G401 (cell line): ENCODE results near the gene ACTRT3. TPM values are rescaled to one million over a fixed set of nuclear protein-coding genes. Genes with fewer than 3 reads are reported as not detected.
"Not testable (repeated sequence)": the region's sequence is repeated elsewhere in the genome, so short reads cannot be mapped to it uniquely, and the experiment has no call there.

ENCODE experiments used
- DNase-seq: peaks from one replicate; pipeline ENCODE4 v3.0.0-alpha.2; 2015; ENCODE audit warnings: low spot score
- in situ Hi-C: cut with HindIII; loops from 2 replicates; pipeline ENCODE4 v1.10.0; 2016; ENCODE audit warnings: low sequenced_read_pairs, mixed read lengths
- total RNA-seq: library from RNA; depleted of rRNA; stranded (reverse); fragments of >200 nt; shearing (Covaris generic); gene quantifications from 2 replicates; pipeline ENCODE4 v1.2.3, GENCODE V29; 2014

The ACTRT3 gene
- total RNA-seq, 1 experiment from 2014 or later: 2.7 TPM

- in situ Hi-C loops: no loop called here
These were observed 4.8 kb upstream of the ACTRT3 start for GRCh38 chr3:169774186-169774585.

DNA sequence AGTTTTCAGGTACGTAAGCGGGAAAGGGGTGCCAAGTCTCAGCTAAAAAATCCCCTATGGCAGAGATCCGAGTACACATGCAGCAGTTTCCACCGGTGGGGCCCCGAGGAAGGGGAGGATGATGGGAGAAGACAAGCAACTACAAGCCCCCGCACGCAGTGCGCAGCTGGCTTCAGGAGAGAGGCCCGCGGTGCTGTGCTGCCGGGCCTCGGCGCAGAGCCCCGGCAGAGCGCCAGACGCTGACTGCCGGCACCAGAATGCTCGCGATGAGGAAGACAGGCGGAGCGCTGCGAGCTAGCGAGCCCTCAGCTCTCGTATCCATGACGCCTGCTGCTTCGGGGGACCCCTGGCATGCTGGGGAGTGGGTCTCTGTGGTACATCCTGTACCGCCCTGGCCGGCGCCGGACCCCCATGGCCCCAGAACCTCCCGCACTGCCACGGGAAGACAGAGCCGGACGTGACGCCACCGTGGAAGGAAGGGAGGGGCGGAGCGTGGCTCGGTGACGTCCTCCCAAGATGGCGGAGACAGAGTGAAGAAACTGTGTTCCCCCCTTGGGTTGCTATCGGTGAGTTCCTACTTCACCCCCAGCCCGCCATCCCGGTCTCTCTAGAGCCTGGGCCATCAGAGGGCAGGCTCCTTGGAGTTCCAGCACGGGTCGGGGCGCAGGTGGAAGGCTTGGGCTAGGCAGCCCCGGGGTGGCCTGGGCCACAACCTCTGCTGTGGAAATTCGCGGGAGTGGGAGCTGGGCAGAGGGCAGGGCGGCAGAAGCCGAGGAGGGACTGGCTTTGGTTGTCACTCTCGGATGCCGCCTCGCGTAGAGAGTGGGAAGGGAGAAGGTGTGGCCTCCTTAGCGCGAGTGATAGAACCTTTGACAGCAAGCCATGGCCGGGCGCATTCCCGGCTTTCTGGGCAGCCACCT, 3.8 kb upstream of the ACTRT3 start, which contains the start of gene MYNN:
TSS of gene MYNN (plus strand) at position 500 of the 920 bp plus-strand sequence. CDS start 900 bp downstream, outside the sequence.
- in situ Hi-C loops: no loop called here
- DNase-seq: peak; percentile 93

More at GRCh38 chr3:169774186-169774585, 4.8 kb upstream of the ACTRT3 start:
- DNase-seq: no peak

- DNase-seq: peak; percentile 92
- in situ Hi-C loops: no loop called here
These were observed 3.0 kb upstream of the ACTRT3 start for GRCh38 chr3:169772305-169772896.

DNA sequence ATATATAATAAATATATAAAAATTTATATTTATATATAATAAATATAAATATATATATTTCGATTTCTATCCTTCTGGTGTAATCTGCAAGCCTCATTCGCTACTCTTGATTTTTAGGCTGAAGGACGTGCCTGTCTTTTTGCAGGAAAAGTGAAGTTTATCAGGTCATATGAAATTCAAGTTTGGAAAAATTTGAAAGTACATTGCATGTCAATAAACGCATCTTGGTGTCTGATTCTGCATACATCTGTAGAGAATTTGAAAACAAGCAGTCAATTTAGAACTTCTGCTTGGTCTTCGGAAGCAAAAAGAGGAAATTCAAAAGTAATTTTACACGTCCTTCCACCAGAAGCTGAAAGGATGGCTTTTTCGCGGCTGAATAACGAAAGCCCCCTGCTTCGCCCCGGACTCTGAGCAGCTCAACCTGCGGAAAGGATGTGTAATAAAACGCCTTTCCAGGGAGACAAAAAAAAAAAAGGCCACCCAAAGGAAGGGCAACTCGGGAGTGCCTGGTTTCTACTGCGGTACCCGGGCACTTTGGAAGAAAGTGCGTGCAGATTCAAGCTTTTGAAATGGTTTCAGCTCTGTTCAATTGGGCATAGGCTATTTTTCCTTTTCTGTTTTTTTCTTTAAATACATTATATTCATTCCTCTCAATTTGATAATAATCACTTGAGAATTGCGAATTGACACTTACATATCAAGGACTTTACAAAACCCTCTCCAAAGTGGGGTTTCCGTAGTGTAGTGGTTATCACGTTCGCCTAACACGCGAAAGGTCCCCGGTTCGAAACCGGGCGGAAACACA, 2.3 kb upstream of the ACTRT3 start:
- in situ Hi-C loops: no loop called here
- DNase-seq: peak; percentile 88

- peak; percentile 96 for DNase-seq
- in situ Hi-C loops: no loop called here
These were observed 4.3 kb downstream of the ACTRT3 start, which contains the start of gene TERC for GRCh38 chr3:169764882-169765612. TSS of gene TERC (minus strand) at chr3:169765060.

- peak; percentile 77 for DNase-seq
- in situ Hi-C loops: no loop called here
These were observed 5.0 kb downstream of the ACTRT3 start for GRCh38 chr3:169764312-169764881.

DNA sequence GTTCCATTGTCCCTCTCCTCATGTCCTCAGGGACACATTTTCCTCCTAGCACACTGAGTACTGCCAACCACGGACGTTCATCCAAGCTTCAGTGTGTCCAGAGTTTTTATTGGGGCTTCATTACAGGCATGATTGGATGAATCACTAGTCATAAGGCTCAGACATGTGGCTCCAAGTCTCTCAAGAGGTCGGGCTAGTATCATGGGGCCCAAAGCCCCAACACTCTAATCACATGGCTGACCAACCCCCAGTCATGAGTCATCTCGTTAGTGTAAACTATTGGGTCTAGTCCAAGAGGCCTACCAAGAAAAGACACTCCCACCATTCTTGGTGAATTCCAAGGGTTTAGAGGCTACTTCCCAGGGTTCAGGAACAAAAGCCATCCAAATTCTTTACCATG, 8.9 kb downstream of the ACTRT3 start:
- in situ Hi-C loops: no loop called here
- no peak for DNase-seq

DNA sequence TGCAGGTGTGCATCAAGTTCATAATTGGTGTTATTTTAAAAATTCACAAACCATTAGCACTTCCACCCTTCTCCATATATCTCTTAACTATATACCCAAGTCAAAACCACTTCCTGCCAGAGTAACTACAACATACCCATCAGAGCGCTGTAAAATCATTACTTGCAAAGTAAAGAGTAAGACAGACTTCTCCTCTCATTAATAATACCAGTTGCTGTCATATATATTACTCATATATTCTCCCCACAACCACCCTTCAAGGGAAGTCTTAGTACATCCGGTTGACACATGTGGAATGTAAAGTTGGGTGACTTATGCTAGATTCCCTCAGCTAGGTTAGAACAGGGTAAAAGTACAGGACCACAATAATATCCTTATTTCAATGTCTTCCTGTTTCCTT, 10.1 kb downstream of the ACTRT3 start:
- no peak for DNase-seq
- in situ Hi-C loops: no loop called here

- in situ Hi-C loops: no loop called here
- DNase-seq: no peak
These were observed 10.9 kb downstream of the ACTRT3 start for GRCh38 chr3:169758359-169758994.

DNA sequence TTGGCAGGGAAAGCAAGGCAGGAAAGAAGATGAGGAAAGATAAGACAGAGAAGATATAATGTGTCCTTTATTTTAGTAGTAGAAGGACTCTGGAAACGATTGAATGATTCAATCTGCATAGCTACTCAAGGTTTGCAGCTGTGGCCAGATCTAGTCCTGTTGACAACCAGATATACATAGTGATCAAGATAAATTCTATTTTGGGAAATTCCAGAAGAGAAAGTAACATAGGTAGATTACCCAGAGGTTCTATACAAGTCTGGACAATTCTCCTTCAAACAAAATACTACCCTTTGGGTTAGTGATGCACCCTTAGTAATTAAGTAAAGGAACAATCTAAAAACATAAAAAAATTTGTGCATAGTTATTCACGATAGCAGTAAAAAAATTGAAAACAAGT, 13.9 kb downstream of the ACTRT3 start:
- in situ Hi-C loops: no loop called here
- DNase-seq: no peak

GRCh38 chr3:169754711-169755110, 14.7 kb downstream of the ACTRT3 start:
- no peak for DNase-seq
- in situ Hi-C loops: no loop called here

DNA sequence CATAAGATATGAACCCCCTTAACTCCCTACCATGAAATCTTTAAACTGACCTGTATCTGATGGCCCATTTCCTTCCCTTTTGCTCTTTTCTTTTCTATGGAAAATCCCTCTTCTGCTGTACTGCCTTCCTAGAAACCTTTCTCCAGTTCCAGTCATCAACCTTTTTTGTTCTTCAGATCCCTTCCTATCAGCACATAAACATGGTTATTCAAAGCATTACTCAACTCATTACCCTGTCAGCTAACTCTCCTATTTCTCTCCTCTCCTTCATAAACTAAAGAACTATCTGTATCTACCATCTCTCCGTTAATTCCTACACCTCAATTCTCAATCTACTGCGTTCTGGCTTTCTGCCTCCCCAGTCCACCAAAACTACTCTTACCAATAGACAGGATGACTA, 17.5 kb downstream of the ACTRT3 start:
- in situ Hi-C loops: no loop called here
- no peak for DNase-seq

- DNase-seq: no peak
These were observed 18.7 kb downstream of the ACTRT3 start for GRCh38 chr3:169750665-169751064.

DNA sequence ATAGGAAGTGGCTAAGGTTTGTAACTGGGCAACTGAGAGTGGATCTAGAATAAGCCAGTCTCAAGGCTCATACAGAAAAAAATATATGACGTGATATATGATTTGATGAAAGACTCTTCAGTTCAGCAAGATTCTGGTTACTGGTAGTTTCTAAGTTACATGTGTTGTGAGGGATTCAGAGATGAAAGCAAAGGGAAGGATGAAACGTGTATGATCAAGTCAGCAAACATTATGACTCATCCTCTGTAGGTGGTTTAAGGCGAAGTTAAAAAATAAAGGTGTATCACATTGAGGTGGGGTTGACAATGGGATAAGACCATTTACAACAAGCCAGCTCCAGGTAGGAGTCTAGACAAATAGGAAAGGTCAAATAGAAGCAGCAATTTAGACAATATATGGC, 20.7 kb downstream of the ACTRT3 start:
- no peak for DNase-seq
- in situ Hi-C loops: no loop called here

More at GRCh38 chr3:169750665-169751064, 18.7 kb downstream of the ACTRT3 start:
- in situ Hi-C loops: no loop called here

- in situ Hi-C loops: no loop called here
- no peak for DNase-seq
These were observed 22.4 kb downstream of the ACTRT3 start for GRCh38 chr3:169746924-169747323.

DNA sequence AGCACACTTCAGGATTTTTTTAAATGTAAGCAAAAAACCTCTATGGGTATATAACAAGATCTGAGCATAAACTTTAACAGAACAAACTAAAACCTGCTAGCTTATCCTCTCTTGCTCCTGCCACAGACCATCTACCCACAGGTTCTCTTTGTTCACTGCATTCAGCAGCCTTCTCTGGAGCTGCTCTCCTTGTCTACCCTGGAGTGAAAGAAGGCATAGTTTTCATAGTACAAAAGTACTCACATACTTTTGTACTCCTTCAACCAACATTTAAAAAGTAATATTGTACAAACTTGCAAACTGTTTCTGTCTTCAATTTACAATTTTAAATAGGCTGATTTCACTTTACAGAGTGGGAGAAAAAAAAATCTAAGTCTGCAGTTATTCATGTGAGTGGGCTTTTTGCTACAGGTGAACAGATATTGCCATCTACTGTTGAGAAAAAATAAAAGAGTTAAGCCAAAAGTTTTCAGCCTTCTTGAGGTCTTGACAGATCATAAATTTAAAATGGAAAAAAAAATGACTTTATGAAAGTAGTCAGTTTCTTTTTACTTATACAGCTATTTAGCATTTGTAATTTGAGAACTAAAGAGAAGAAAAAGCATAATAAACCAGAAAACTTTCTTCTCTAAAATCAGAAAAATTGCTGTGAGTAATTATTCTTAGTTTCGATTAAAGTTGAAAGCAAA, 24.9 kb downstream of the ACTRT3 start:
- in situ Hi-C loops: no loop called here
- DNase-seq: peak; percentile 30

DNA sequence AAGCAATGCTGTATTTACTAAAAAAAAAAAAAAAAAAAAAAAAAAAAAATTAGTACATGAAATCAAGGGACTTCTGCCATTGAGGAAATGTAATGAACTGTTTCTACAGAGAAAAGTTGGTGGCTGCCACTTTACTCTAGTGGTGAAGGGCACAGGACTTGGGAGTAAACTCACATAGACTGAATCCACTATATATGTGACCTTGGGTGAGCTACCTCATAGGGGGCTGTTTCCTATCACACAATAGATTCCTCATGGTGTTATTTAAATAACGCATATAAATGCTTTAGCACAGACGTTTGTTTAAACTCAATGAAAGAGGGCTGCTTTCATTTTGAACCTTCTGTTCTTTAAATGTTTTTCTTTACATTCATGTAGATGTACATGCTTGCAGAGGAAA, 30.3 kb downstream of the ACTRT3 start:
- no peak for DNase-seq
- in situ Hi-C loops: no loop called here

DNA sequence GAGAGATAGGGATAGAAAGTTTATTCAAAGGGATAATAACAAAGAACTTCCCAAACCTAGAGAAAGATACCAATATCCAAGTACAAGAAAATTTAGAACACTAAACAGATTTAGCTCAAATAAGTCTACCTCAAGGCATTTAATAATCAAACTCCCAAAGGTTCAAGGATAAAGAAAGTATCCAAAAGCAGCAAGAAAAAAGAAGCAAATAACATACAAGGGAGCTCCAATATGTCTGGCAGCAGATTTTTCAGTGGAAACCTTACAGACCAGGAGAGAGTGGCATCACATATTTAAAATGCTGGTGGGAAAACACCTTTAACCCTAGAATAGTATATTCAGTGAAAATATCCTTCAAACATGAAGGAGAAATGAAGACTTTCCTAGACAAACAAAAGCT, 37.5 kb downstream of the ACTRT3 start:
- in situ Hi-C loops, DNase-seq: not testable (repeated sequence)
